HG03095 (cell line): ENCODE data around the gene SOD2.
"Not testable (repeated sequence)": the region's sequence is repeated elsewhere in the genome, so short reads cannot be mapped to it uniquely, and the experiment has no call there.

ENCODE experiments used
- ATAC-seq: cut with Tn5 transposase; IDR thresholded peaks from one replicate; pipeline ENCODE4 v1.9.1; 2021; ENCODE audit warnings: moderate library complexity; ENCODE audit not compliant: unreplicated experiment

The SOD2 gene

GRCh38 chr6:159716247-159717096, 23.4 kb upstream of the SOD2 start:
- ATAC-seq, result no peak

- no peak for ATAC-seq
These were observed 22.6 kb upstream of the SOD2 start for GRCh38 chr6:159715605-159716004.

- no peak for ATAC-seq
These were observed 22.1 kb upstream of the SOD2 start for GRCh38 chr6:159715166-159715565.

- no peak for ATAC-seq
These were observed 21.4 kb upstream of the SOD2 start for GRCh38 chr6:159714404-159714803.

GRCh38 chr6:159713984-159714383, 20.9 kb upstream of the SOD2 start:
- ATAC-seq, result no peak

- ATAC-seq, result not testable (repeated sequence)
These were observed 19.3 kb upstream of the SOD2 start for GRCh38 chr6:159712389-159712788.

GRCh38 chr6:159710603-159711002, 17.6 kb upstream of the SOD2 start:
- not testable (repeated sequence) for ATAC-seq

GRCh38 chr6:159701413-159701999, 8.5 kb upstream of the SOD2 start:
- no peak for ATAC-seq

GRCh38 chr6:159700970-159701369, 7.9 kb upstream of the SOD2 start:
- ATAC-seq, result no peak

- ATAC-seq, result no peak
These were observed 2.9 kb upstream of the SOD2 start for GRCh38 chr6:159695984-159696383.

GRCh38 chr6:159693894-159694545, 979 bp upstream of the SOD2 start:
- no peak for ATAC-seq

GRCh38 chr6:159692303-159693127, 526 bp downstream of the SOD2 start:
- peak; percentile 35 for ATAC-seq

- ATAC-seq, result no peak
These were observed 1.1 kb downstream of the SOD2 start for GRCh38 chr6:159691963-159692287.

- ATAC-seq, result no peak
These were observed 1.7 kb downstream of the SOD2 start for GRCh38 chr6:159691133-159691962.

- not testable (repeated sequence) for ATAC-seq
These were observed 2.9 kb downstream of the SOD2 start for GRCh38 chr6:159690135-159690534.

- ATAC-seq, result no peak
These were observed 4.0 kb downstream of the SOD2 start for GRCh38 chr6:159689001-159689400.

GRCh38 chr6:159688266-159688905, 4.7 kb downstream of the SOD2 start:
- no peak for ATAC-seq

- no peak for ATAC-seq
These were observed 5.7 kb downstream of the SOD2 start for GRCh38 chr6:159687341-159687740.

GRCh38 chr6:159686703-159687102, 6.3 kb downstream of the SOD2 start:
- no peak for ATAC-seq

GRCh38 chr6:159686040-159686439, 7.0 kb downstream of the SOD2 start:
- no peak for ATAC-seq
